Activated T-helper 9 cell treated with anti-CD3 and anti-CD28 coated beads, Interleukin-2, amount 50 U/mL, for 16 hours (primary cell): Measurements from ENCODE around the gene GIMAP8.
A peak's percentile ranks its signal among the peaks of the same experiment; 100 is the strongest.
"Not testable (repeated sequence)": the region's sequence is repeated elsewhere in the genome, so short reads cannot be mapped to it uniquely, and the experiment has no call there.

ENCODE experiments used
- DNase-seq: peaks from one replicate; pipeline ENCODE4 v3.0.0-alpha.2; 2020; ENCODE audit warnings: low read depth

GIMAP8 gene

GRCh38 chr7:150514748-150515222 lies 64.4 kb downstream of the GIMAP8 start, which contains the start of gene GIMAP7:
Gene GIMAP7 (plus strand): TSS chr7:150514872. CDS start chr7:150519975, 5,103 bp downstream.
- peak; percentile 26 for DNase-seq

- no peak for DNase-seq
Measured at GRCh38 chr7:150515248-150516147, 65.1 kb downstream of the GIMAP8 start.

- no peak for DNase-seq
Measured at GRCh38 chr7:150516956-150517745, 66.7 kb downstream of the GIMAP8 start.

- no peak for DNase-seq
Measured at GRCh38 chr7:150519310-150519709, 68.9 kb downstream of the GIMAP8 start.

- no peak for DNase-seq
Measured at GRCh38 chr7:150520145-150520544, 69.7 kb downstream of the GIMAP8 start.

- not testable (repeated sequence) for DNase-seq
Measured at GRCh38 chr7:150522931-150523330, 72.5 kb downstream of the GIMAP8 start.

GRCh38 chr7:150524018-150524417 lies 73.6 kb downstream of the GIMAP8 start:
- no peak for DNase-seq
